SU-DHL-6 (cell line): ENCODE data around the gene IRAK4.

Source experiments
- H2AFZ ChIP-seq: fragments of 200-600 bp; sonication (generic); 2 replicates; pipeline ENCODE4 v1.6.1; 2014; ENCODE audit warnings: low read depth, mild to moderate bottlenecking, moderate library complexity, mixed read lengths, antibody characterized with exemption, low read length; ENCODE audit not compliant: severe bottlenecking
- H3F3A ChIP-seq: fragments of 200-600 bp; shearing (Covaris generic); 2 replicates; pipeline ENCODE4 v1.6.0; 2016; ENCODE audit warnings: antibody characterized with exemption, mild to moderate bottlenecking; ENCODE audit not compliant: insufficient read depth
- H3K27ac ChIP-seq: fragments of 200-600 bp; sonication (generic); 2 replicates; pipeline ENCODE4 v1.5.1; 2016; ENCODE audit warnings: low read depth, mild to moderate bottlenecking, low read length, moderate library complexity, mixed read lengths
- H3K27me3 ChIP-seq: fragments of 200-600 bp; sonication (generic), shearing (Covaris generic); 2 replicates; pipeline ENCODE4 v1.6.0; 2014; ENCODE audit warnings: mild to moderate bottlenecking, low read length
- H3K36me3 ChIP-seq: fragments of 200-600 bp; sonication (generic); 2 replicates; pipeline ENCODE4 v1.6.1; 2014; ENCODE audit warnings: mild to moderate bottlenecking, low read length, mixed read lengths
- H3K4me2 ChIP-seq: fragments of 300-600, 200-600 bp; shearing (Covaris generic), sonication (generic); 2 replicates; pipeline ENCODE4 v1.6.0; 2014; ENCODE audit warnings: low read length, low read depth, mild to moderate bottlenecking; ENCODE audit not compliant: poor library complexity, severe bottlenecking
- H3K4me3 ChIP-seq: fragments of 200-600 bp; sonication (generic); 2 replicates; pipeline ENCODE4 v1.5.1; 2014; ENCODE audit warnings: antibody characterized with exemption, low read length, mild to moderate bottlenecking, mixed read lengths; ENCODE audit not compliant: insufficient read depth, poor library complexity, severe bottlenecking
- H3K79me2 ChIP-seq: fragments of 200-600 bp; sonication (generic); 2 replicates; pipeline ENCODE4 v1.6.1; 2014; ENCODE audit warnings: mild to moderate bottlenecking, low read length, moderate library complexity; ENCODE audit not compliant: insufficient read depth
- H3K9ac ChIP-seq: fragments of 200-600 bp; sonication (generic); 2 replicates; pipeline ENCODE4 v1.7.0; 2014; ENCODE audit warnings: mild to moderate bottlenecking, low read length
- H3K9me2 ChIP-seq: fragments of 200-600 bp; sonication (generic); replicated peaks from 2 replicates; pipeline ENCODE4 v1.6.1; 2014; ENCODE audit warnings: low read length; ENCODE audit not compliant: insufficient read depth
- H3K9me3 ChIP-seq: fragments of 200-600 bp; sonication (generic); 2 replicates; pipeline ENCODE4 v1.6.1; 2014; ENCODE audit warnings: low read length, mixed read lengths; ENCODE audit not compliant: insufficient read depth
- H4K20me1 ChIP-seq: fragments of 200-600 bp; sonication (generic); 2 replicates; pipeline ENCODE4 v1.6.1; 2014; ENCODE audit warnings: low read depth, mild to moderate bottlenecking, antibody characterized with exemption, low read length, moderate library complexity, mixed read lengths
- EZH2phosphoT487 ChIP-seq: fragments of 200-600 bp; sonication (generic), shearing (Covaris generic); conservative IDR thresholded peaks from 2 replicates; pipeline ENCODE4 v1.6.1; 2018; ENCODE audit warnings: mild to moderate bottlenecking, antibody characterized with exemption, low read length, moderate library complexity, mixed read lengths
- TF ChIP-seq, protein P1 (sequence below): fragments of 200-600 bp; sonication (generic); IDR thresholded peaks from one replicate; pipeline ENCODE4 v1.5.1; 2017; ENCODE audit warnings: antibody characterized with exemption, mild to moderate bottlenecking, low read length, moderate library complexity; ENCODE audit not compliant: insufficient read depth, poor library complexity, severe bottlenecking

Gene IRAK4

DNA sequence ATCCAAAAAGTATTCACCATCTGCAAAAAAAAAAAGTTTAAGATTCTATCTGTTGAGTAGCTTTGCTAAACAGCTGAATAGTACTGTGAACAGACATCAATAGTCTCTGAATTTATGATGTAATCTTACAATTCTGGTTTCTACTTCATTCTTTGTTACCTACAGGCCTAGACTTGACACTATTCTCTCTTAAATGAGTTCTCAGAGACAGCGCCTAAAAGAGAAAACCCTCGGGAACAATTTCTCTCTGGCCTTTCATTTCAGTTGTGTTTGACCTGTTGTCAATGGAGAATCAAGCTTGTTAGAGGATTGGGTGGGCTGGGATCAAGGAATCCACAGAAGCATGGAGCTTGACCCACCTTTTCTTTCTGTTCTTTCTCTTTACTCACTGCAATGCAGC, 53.3 kb downstream of the IRAK4 start:
- no peak overlapping the region for H3K9ac ChIP-seq
- H3K27ac ChIP-seq: no peak overlapping the region
- H2AFZ ChIP-seq: no peak overlapping the region
- no peaks in the 10 kb centered on the region for H3K36me3 ChIP-seq
- no peaks in the 10 kb centered on the region for H4K20me1 ChIP-seq
- H3K4me3 ChIP-seq: no peak overlapping the region
- H3K9me2 ChIP-seq: no peaks in the 10 kb centered on the region
- no peaks in the 10 kb centered on the region for H3K27me3 ChIP-seq
- no peak overlapping the region for H3K4me2 ChIP-seq
- no peak for TF ChIP-seq EZH2phosphoT487
- TF ChIP-seq, protein P1, sequence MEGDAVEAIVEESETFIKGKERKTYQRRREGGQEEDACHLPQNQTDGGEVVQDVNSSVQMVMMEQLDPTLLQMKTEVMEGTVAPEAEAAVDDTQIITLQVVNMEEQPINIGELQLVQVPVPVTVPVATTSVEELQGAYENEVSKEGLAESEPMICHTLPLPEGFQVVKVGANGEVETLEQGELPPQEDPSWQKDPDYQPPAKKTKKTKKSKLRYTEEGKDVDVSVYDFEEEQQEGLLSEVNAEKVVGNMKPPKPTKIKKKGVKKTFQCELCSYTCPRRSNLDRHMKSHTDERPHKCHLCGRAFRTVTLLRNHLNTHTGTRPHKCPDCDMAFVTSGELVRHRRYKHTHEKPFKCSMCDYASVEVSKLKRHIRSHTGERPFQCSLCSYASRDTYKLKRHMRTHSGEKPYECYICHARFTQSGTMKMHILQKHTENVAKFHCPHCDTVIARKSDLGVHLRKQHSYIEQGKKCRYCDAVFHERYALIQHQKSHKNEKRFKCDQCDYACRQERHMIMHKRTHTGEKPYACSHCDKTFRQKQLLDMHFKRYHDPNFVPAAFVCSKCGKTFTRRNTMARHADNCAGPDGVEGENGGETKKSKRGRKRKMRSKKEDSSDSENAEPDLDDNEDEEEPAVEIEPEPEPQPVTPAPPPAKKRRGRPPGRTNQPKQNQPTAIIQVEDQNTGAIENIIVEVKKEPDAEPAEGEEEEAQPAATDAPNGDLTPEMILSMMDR: no peak
- no peaks in the 10 kb centered on the region for H3F3A ChIP-seq
- H3K9me3 ChIP-seq: no peaks in the 10 kb centered on the region
- H3K79me2 ChIP-seq: no peaks in the 10 kb centered on the region

DNA sequence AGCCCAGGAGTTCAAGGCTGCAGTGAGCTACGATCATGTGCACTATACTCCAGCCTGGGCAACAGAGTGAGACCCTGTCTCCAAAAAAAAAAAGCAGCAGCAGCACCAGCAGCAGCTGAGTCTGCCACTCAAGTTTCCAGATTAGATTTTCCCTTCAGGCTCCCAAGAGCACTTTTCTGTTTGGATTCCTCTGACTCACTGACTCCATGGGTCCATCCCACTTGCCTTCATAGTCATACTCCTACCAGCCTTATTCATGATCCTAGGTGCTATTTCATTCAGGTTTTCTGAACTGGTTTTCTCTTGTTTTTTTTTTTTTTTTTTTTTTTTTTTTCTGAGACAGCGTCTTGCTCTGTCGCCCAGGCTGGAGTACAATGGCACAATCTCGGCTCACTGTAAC, 54.2 kb downstream of the IRAK4 start:
- no peak overlapping the region for H2AFZ ChIP-seq
- no peaks in the 10 kb centered on the region for H3K27me3 ChIP-seq
- H3K9ac ChIP-seq: no peak overlapping the region
- no peaks in the 10 kb centered on the region for H3K36me3 ChIP-seq
- TF ChIP-seq, protein P1: no peak
- no peak for TF ChIP-seq EZH2phosphoT487
- H4K20me1 ChIP-seq: no peaks in the 10 kb centered on the region
- H3K4me3 ChIP-seq: no peak overlapping the region
- no peak overlapping the region for H3K27ac ChIP-seq
- no peaks in the 10 kb centered on the region for H3K79me2 ChIP-seq
- no peaks in the 10 kb centered on the region for H3K9me3 ChIP-seq
- no peaks in the 10 kb centered on the region for H3F3A ChIP-seq
- no peaks in the 10 kb centered on the region for H3K9me2 ChIP-seq
- no peak overlapping the region for H3K4me2 ChIP-seq

DNA sequence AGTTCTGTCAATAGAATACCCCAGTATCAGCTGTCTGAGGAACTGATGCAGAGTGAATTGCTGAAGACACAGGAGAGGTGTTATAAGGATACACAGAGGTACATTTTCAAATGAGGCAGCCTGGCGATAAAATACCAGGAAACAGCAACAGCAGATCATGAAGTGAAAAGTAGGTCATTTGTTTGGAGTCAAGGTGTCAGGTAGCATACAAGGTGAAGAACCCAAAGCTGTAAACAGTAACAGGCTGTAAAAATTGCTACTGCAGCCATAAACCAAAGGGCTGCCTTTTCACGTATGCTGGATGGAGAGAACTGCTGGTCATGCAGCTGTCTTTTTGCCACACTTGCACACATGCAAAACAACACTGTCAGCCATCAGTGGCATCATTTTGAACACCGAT, 56.7 kb downstream of the IRAK4 start:
- H3K36me3 ChIP-seq: no peaks in the 10 kb centered on the region
- H3K27ac ChIP-seq: no peak overlapping the region
- no peaks in the 10 kb centered on the region for H3F3A ChIP-seq
- H3K9me2 ChIP-seq: no peaks in the 10 kb centered on the region
- H3K9ac ChIP-seq: no peak overlapping the region
- TF ChIP-seq, protein P1: no peak
- no peak for TF ChIP-seq EZH2phosphoT487
- H3K9me3 ChIP-seq: no peaks in the 10 kb centered on the region
- H3K79me2 ChIP-seq: no peaks in the 10 kb centered on the region
- H3K27me3 ChIP-seq: no peaks in the 10 kb centered on the region
- no peak overlapping the region for H2AFZ ChIP-seq
- H3K4me3 ChIP-seq: no peak overlapping the region
- H4K20me1 ChIP-seq: no peaks in the 10 kb centered on the region
- no peak overlapping the region for H3K4me2 ChIP-seq
